NCI-H510A treated with DMSO at 0.1 percent for 48 hours (cell line): ENCODE measurements around the gene ARHGEF26.

Source experiments
- DNase-seq: peaks from one replicate; lab custom pipeline; 2025; lab: John Stamatoyannopoulos, UW

The ARHGEF26 gene

GRCh38 chr3:154119951-154120350 lies 1.2 kb upstream of the ARHGEF26 start:
- no peak for DNase-seq

GRCh38 chr3:154121701-154122551 lies 736 bp downstream of the ARHGEF26 start:
- DNase-seq: peak; percentile 23

- no peak for DNase-seq
Observed at GRCh38 chr3:154122552-154122911, 1.3 kb downstream of the ARHGEF26 start.

- DNase-seq: peak; percentile 57
Observed at GRCh38 chr3:154122912-154123559, 1.8 kb downstream of the ARHGEF26 start.

GRCh38 chr3:154123906-154124305 lies 2.7 kb downstream of the ARHGEF26 start:
- DNase-seq: no peak

- no peak for DNase-seq
Observed at GRCh38 chr3:154125378-154126030, 4.3 kb downstream of the ARHGEF26 start.

GRCh38 chr3:154126651-154127050 lies 5.5 kb downstream of the ARHGEF26 start:
- no peak for DNase-seq

- no peak for DNase-seq
Observed at GRCh38 chr3:154129625-154130024, 8.4 kb downstream of the ARHGEF26 start.

GRCh38 chr3:154130540-154130939 lies 9.3 kb downstream of the ARHGEF26 start:
- no peak for DNase-seq

GRCh38 chr3:154131830-154132229 lies 10.6 kb downstream of the ARHGEF26 start:
- no peak for DNase-seq

- peak; percentile 40 for DNase-seq
Observed at GRCh38 chr3:154132777-154133375, 11.7 kb downstream of the ARHGEF26 start.

GRCh38 chr3:154135511-154136173 lies 14.5 kb downstream of the ARHGEF26 start:
- DNase-seq: no peak

- DNase-seq: peak; percentile 9
Observed at GRCh38 chr3:154137036-154137435, 15.8 kb downstream of the ARHGEF26 start.

- no peak for DNase-seq
Observed at GRCh38 chr3:154139996-154140436, 18.8 kb downstream of the ARHGEF26 start.

- no peak for DNase-seq
Observed at GRCh38 chr3:154142608-154143007, 21.4 kb downstream of the ARHGEF26 start.

GRCh38 chr3:154143873-154144272 lies 22.7 kb downstream of the ARHGEF26 start:
- no peak for DNase-seq

GRCh38 chr3:154144825-154145465 lies 23.8 kb downstream of the ARHGEF26 start:
- DNase-seq: peak; percentile 49

- DNase-seq: no peak
Observed at GRCh38 chr3:154148541-154148940, 27.4 kb downstream of the ARHGEF26 start.

GRCh38 chr3:154149286-154149685 lies 28.1 kb downstream of the ARHGEF26 start:
- no peak for DNase-seq

GRCh38 chr3:154151969-154152368 lies 30.8 kb downstream of the ARHGEF26 start:
- no peak for DNase-seq

- DNase-seq: no peak
Observed at GRCh38 chr3:154152741-154153140, 31.6 kb downstream of the ARHGEF26 start.
